HG03139 (cell line): ENCODE results near the gene KDM6A.
"Not testable (repeated sequence)": the region's sequence is repeated elsewhere in the genome, so short reads cannot be mapped to it uniquely, and the experiment has no call there.

Source experiments
- ATAC-seq: cut with Tn5 transposase; IDR thresholded peaks from one replicate; pipeline ENCODE4 v1.9.1; 2021; ENCODE audit not compliant: unreplicated experiment

Gene KDM6A

GRCh38 chrX:44954562-44954961 is 81.6 kb downstream of the KDM6A start:
- ATAC-seq = no peak

- ATAC-seq = no peak
These were observed 84.9 kb downstream of the KDM6A start for GRCh38 chrX:44957848-44958247.

- ATAC-seq = no peak
These were observed 85.5 kb downstream of the KDM6A start for GRCh38 chrX:44958480-44958879.

- no peak for ATAC-seq
These were observed 89.0 kb downstream of the KDM6A start for GRCh38 chrX:44961817-44962607.

- ATAC-seq = no peak
These were observed 90.0 kb downstream of the KDM6A start for GRCh38 chrX:44962944-44963343.

GRCh38 chrX:44967221-44967620 is 94.2 kb downstream of the KDM6A start:
- ATAC-seq = no peak

GRCh38 chrX:44970709-44971108 is 97.7 kb downstream of the KDM6A start:
- no peak for ATAC-seq

- ATAC-seq = no peak
These were observed 98.7 kb downstream of the KDM6A start for GRCh38 chrX:44971674-44972073.

- ATAC-seq = no peak
These were observed 99.1 kb downstream of the KDM6A start for GRCh38 chrX:44972132-44972531.

GRCh38 chrX:44973420-44973932 is 100.5 kb downstream of the KDM6A start:
- no peak for ATAC-seq

- no peak for ATAC-seq
These were observed 101.5 kb downstream of the KDM6A start for GRCh38 chrX:44974451-44974850.

GRCh38 chrX:44975666-44976263 is 102.8 kb downstream of the KDM6A start:
- no peak for ATAC-seq

- ATAC-seq = no peak
These were observed 106.0 kb downstream of the KDM6A start for GRCh38 chrX:44978976-44979375.

GRCh38 chrX:44980403-44980802 is 107.4 kb downstream of the KDM6A start:
- ATAC-seq = no peak

GRCh38 chrX:44980883-44981282 is 107.9 kb downstream of the KDM6A start:
- ATAC-seq = no peak

- ATAC-seq = no peak
These were observed 117.2 kb downstream of the KDM6A start for GRCh38 chrX:44989995-44990770.

GRCh38 chrX:44992775-44993174 is 119.8 kb downstream of the KDM6A start:
- no peak for ATAC-seq

- ATAC-seq = no peak
These were observed 123.3 kb downstream of the KDM6A start for GRCh38 chrX:44996277-44996676.

- ATAC-seq = no peak
These were observed 124.4 kb downstream of the KDM6A start for GRCh38 chrX:44997282-44997812.

GRCh38 chrX:44997888-44998287 is 124.9 kb downstream of the KDM6A start:
- no peak for ATAC-seq

- ATAC-seq = not testable (repeated sequence)
These were observed 126.2 kb downstream of the KDM6A start for GRCh38 chrX:44999237-44999636.
